GM18951 (cell line): Measurements from ENCODE around the gene MYO16.

ENCODE experiments used
- POLR2A ChIP-seq: IDR thresholded peaks from 4 replicates; pipeline ENCODE4 v1.6.1; 2011; ENCODE audit warnings: mild to moderate bottlenecking; ENCODE audit not compliant: insufficient read length, insufficient read depth; ENCODE audit errors: extremely low read depth
- in situ Hi-C: fragments of 300-500 bp; cut with MboI; formaldehyde crosslinking; loops from one replicate; pipeline ENCODE4 v1.12.0; 2022; ENCODE audit warnings: low sequenced_read_pairs, mixed read lengths, inconsistent platforms; ENCODE audit not compliant: unreplicated experiment

MYO16 gene

GRCh38 chr13:109095126-109095525 lies 465.7 kb downstream of the MYO16 start:
- in situ Hi-C loops: no loop called here
- no peak for TF ChIP-seq POLR2A

- TF ChIP-seq POLR2A: no peak
- in situ Hi-C loops: no loop called here
These were observed 466.7 kb downstream of the MYO16 start for GRCh38 chr13:109096101-109096500.

GRCh38 chr13:109100705-109101304 lies 471.4 kb downstream of the MYO16 start:
- TF ChIP-seq POLR2A: no peak
- in situ Hi-C loops: no loop called here

- in situ Hi-C loops: no loop called here
- TF ChIP-seq POLR2A: no peak
These were observed 472.2 kb downstream of the MYO16 start for GRCh38 chr13:109101550-109102144.

GRCh38 chr13:109105899-109106298 lies 476.5 kb downstream of the MYO16 start:
- in situ Hi-C loops: no loop called here

GRCh38 chr13:109110159-109110558 lies 480.7 kb downstream of the MYO16 start:
- in situ Hi-C loops: no loop called here
- no peak for TF ChIP-seq POLR2A

More at GRCh38 chr13:109105899-109106298, 476.5 kb downstream of the MYO16 start:
- TF ChIP-seq POLR2A: no peak

GRCh38 chr13:109111141-109111540 lies 481.7 kb downstream of the MYO16 start:
- in situ Hi-C loops: no loop called here
- TF ChIP-seq POLR2A: no peak

GRCh38 chr13:109113427-109113826 lies 484.0 kb downstream of the MYO16 start:
- in situ Hi-C loops: no loop called here
- TF ChIP-seq POLR2A: no peak

GRCh38 chr13:109114162-109114561 lies 484.8 kb downstream of the MYO16 start:
- in situ Hi-C loops: no loop called here
- no peak for TF ChIP-seq POLR2A

- in situ Hi-C loops: no loop called here
- TF ChIP-seq POLR2A: no peak
These were observed 485.6 kb downstream of the MYO16 start for GRCh38 chr13:109114991-109115390.

GRCh38 chr13:109118521-109118920 lies 489.1 kb downstream of the MYO16 start:
- in situ Hi-C loops: no loop called here
- no peak for TF ChIP-seq POLR2A

GRCh38 chr13:109119896-109120295 lies 490.5 kb downstream of the MYO16 start:
- in situ Hi-C loops: no loop called here
- no peak for TF ChIP-seq POLR2A

GRCh38 chr13:109121826-109122225 lies 492.4 kb downstream of the MYO16 start:
- in situ Hi-C loops: no loop called here
- TF ChIP-seq POLR2A: no peak

- in situ Hi-C loops: no loop called here
- TF ChIP-seq POLR2A: no peak
These were observed 494.6 kb downstream of the MYO16 start for GRCh38 chr13:109123971-109124370.
